Endodermal cell (in vitro differentiated cells): ENCODE data around the gene TRPV2. TPM values are rescaled to one million over a fixed set of nuclear protein-coding genes. Genes with fewer than 3 reads are reported as not detected.

Experiments used
- DNase-seq: peaks from one replicate; pipeline ENCODE4 v3.0.0-alpha.2; 2017
- H3K27ac ChIP-seq: 2 replicates; pipeline ENCODE4 v1.5.1; 2013; ENCODE audit warnings: mild to moderate bottlenecking, low read depth, low read length, moderate library complexity
- H3K27me3 ChIP-seq: 2 replicates; pipeline ENCODE4 v1.6.1; 2013; ENCODE audit warnings: mild to moderate bottlenecking, low read length, moderate library complexity; ENCODE audit not compliant: insufficient read depth, control insufficient read depth, poor library complexity, severe bottlenecking
- H3K36me3 ChIP-seq: 2 replicates; pipeline ENCODE4 v1.7.0; 2013; ENCODE audit warnings: mild to moderate bottlenecking, low read length, moderate library complexity; ENCODE audit not compliant: control insufficient read depth, insufficient read depth
- H3K4me1 ChIP-seq: one replicate; pipeline ENCODE4 v1.7.0; 2013; ENCODE audit warnings: low read length; ENCODE audit not compliant: control insufficient read depth, insufficient read depth
- H3K4me3 ChIP-seq: 2 replicates; pipeline ENCODE4 v1.5.1; 2013; ENCODE audit warnings: mild to moderate bottlenecking, low read length, moderate library complexity
- H3K9ac ChIP-seq: 2 replicates; pipeline ENCODE4 v1.6.1; 2013; ENCODE audit warnings: mild to moderate bottlenecking, low read length, moderate library complexity; ENCODE audit not compliant: poor library complexity, severe bottlenecking; ENCODE audit errors: extremely low read depth
- H3K9me3 ChIP-seq: 2 replicates; pipeline ENCODE4 v1.6.1; 2013; ENCODE audit warnings: mild to moderate bottlenecking, low read length, moderate library complexity; ENCODE audit not compliant: control insufficient read depth
- H3K27ac Mint-ChIP-seq: 2 replicates; pipeline ENCODE4 v1.8.0; 2020; ENCODE audit warnings: mixed read lengths
- H3K27me3 Mint-ChIP-seq: 2 replicates; pipeline ENCODE4 v1.8.0; 2021; ENCODE audit warnings: mild to moderate bottlenecking, mixed read lengths; ENCODE audit not compliant: insufficient read depth
- H3K36me3 Mint-ChIP-seq: 2 replicates; pipeline ENCODE4 v1.8.0; 2020; ENCODE audit warnings: low read depth, mixed read lengths
- H3K4me1 Mint-ChIP-seq: 2 replicates; pipeline ENCODE4 v1.8.0; 2020; ENCODE audit warnings: mixed read lengths
- H3K4me3 Mint-ChIP-seq: 2 replicates; pipeline ENCODE4 v1.8.0; 2020; ENCODE audit warnings: mild to moderate bottlenecking, moderate library complexity, mixed read lengths
- H3K9me3 Mint-ChIP-seq: 2 replicates; pipeline ENCODE4 v1.8.0; 2020; ENCODE audit warnings: mild to moderate bottlenecking, mixed read lengths
- WGBS, 2 experiments: methylation state at CpG; one replicate each; pipeline versions ENCODE4 v1.1.5 to v1.1.7; 2013; ENCODE audit warnings: missing lambda C conversion rate in 2 of 2, mixed read lengths in 1 of 2; ENCODE audit not compliant: insufficient coverage in 1 of 2, insufficient read length in 1 of 2; 5-methylcytosine and 5-hydroxymethylcytosine counted together
- total RNA-seq, 2 donors: library from RNA; stranded (reverse); fragmentation: NEBNext Ultra II Directional in 1 of 2; extraction: Animal tissue kit (Norgen Biotek cat#: 25700) in 1 of 2; gene quantifications; 2 replicates in 1 of 2; 3 replicates in 1 of 2; pipeline ENCODE4 v1.2.1, GENCODE V29; 2021
- TF ChIP-seq, protein P1 (sequence below): fragments of 200-600 bp; sonication (generic); conservative IDR thresholded peaks from 2 replicates; pipeline ENCODE4 v1.5.0; 2021; ENCODE audit warnings: antibody characterized with exemption, mild to moderate bottlenecking

The TRPV2 gene
- total RNA-seq, 2 donors from 2014 or later, result 0.51 to 1.1 TPM

DNA sequence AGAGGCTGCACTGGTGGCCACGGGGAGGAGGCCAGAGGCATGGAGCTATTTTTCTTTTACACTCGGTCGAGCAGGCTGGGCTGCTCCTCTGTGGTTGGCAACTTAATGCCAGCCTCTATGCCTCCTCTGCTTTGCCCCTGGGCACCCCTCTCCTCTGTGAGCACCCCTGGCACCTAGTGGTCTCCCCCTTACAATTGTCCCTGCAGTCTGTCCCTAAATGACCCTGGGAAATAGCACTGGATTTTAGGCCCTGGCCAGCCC is 49.6 kb downstream of the TRPV2 start:
- Histone ChIP-seq H3K4me1 (peaks cover 5% of the 10 kb centered on the region), H3K27ac (no peak overlapping the region), H3K4me3 (no peak overlapping the region), H3K36me3 (no peaks in the 10 kb centered on the region), H3K27me3 (peaks cover 8% of the 10 kb centered on the region), H3K9me3 (no peaks in the 10 kb centered on the region), H3K9ac (no peak overlapping the region)
- Mint-ChIP-seq H3K27me3 (peaks cover 22% of the 10 kb centered on the region), H3K9me3 (no peaks in the 10 kb centered on the region), H3K27ac (no peak overlapping the region), H3K36me3 (peaks cover 1% of the 10 kb centered on the region), H3K4me1 (peaks cover 4% of the 10 kb centered on the region), H3K4me3 (no peak overlapping the region)
- TF ChIP-seq, protein P1, sequence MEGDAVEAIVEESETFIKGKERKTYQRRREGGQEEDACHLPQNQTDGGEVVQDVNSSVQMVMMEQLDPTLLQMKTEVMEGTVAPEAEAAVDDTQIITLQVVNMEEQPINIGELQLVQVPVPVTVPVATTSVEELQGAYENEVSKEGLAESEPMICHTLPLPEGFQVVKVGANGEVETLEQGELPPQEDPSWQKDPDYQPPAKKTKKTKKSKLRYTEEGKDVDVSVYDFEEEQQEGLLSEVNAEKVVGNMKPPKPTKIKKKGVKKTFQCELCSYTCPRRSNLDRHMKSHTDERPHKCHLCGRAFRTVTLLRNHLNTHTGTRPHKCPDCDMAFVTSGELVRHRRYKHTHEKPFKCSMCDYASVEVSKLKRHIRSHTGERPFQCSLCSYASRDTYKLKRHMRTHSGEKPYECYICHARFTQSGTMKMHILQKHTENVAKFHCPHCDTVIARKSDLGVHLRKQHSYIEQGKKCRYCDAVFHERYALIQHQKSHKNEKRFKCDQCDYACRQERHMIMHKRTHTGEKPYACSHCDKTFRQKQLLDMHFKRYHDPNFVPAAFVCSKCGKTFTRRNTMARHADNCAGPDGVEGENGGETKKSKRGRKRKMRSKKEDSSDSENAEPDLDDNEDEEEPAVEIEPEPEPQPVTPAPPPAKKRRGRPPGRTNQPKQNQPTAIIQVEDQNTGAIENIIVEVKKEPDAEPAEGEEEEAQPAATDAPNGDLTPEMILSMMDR, result no peak
- 89 to 100% methylated on average over 3 of the region's 3 CpGs for WGBS, 2 experiments
- DNase-seq, result no peak

DNA sequence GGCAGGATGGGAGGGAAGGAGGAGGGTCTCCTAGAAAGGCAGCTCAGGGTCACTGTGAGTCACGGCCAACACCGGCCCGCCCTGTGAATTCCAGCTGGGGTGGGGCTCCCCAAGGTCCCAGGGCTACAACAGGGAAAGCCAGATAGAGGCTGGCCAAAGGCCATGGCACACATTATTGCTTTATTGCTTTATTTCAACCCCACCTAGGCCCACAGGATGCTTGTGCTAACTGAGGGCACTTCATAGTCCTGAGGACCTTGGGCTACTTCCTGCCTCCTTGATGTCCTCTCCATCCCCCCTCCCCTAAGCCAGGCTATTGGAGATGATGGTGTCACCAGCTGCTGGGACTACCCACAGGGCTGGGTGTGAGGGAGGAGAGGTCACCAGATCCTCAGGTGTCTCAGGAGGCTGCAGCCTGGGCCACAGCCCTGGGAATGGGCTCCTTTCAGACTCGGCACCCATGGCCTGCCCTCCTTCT is 50.5 kb downstream of the TRPV2 start:
- Histone ChIP-seq H3K4me1 (no peaks in the 10 kb centered on the region), H3K36me3 (no peaks in the 10 kb centered on the region), H3K9ac (no peak overlapping the region), H3K27ac (no peak overlapping the region), H3K9me3 (no peaks in the 10 kb centered on the region), H3K4me3 (no peak overlapping the region), H3K27me3 (peaks cover 8% of the 10 kb centered on the region)
- Mint-ChIP-seq H3K36me3 (peaks cover 1% of the 10 kb centered on the region), H3K4me1 (no peaks in the 10 kb centered on the region), H3K9me3 (no peaks in the 10 kb centered on the region), H3K4me3 (no peak overlapping the region), H3K27me3 (peaks cover 24% of the 10 kb centered on the region), H3K27ac (no peak overlapping the region)
- WGBS, 2 experiments, result 94 to 100% methylated on average over 3 to 4 of the region's 4 CpGs
- no peak for DNase-seq
- TF ChIP-seq, protein P1, result no peak

DNA sequence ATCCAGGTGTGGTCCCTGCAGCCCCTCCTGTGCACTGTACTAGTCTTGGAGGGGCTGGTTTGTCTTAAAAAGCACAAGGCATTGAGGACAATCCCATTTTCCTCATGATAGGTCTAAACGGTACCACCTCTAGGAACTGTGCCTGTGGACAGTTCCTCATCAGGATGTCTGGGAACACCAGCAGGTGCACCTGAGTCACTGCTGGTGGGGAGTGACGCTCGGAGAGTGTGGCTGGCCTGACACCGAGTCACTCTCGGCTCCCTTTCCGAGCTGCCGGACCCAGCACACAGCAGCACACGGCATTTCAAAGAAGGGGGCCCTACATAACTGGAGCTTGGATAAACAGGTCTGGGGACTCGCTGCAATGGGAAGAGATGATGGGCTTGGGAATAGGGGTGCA is 51.0 kb downstream of the TRPV2 start:
- H3K36me3 Mint-ChIP-seq, result peaks cover 1% of the 10 kb centered on the region
- no peaks in the 10 kb centered on the region for H3K4me1 Mint-ChIP-seq
- Histone ChIP-seq H3K4me1 (no peaks in the 10 kb centered on the region), H3K27me3 (peaks cover 8% of the 10 kb centered on the region), H3K9me3 (no peaks in the 10 kb centered on the region), H3K27ac (no peak overlapping the region), H3K4me3 (no peak overlapping the region), H3K36me3 (no peaks in the 10 kb centered on the region), H3K9ac (no peak overlapping the region)
- DNase-seq, result no peak
- WGBS, 2 experiments, result 84 to 85% methylated on average over 9 of the region's 9 CpGs
- H3K4me3 Mint-ChIP-seq, result no peak overlapping the region
- TF ChIP-seq, protein P1, result no peak
- no peaks in the 10 kb centered on the region for H3K9me3 Mint-ChIP-seq
- no peak overlapping the region for H3K27ac Mint-ChIP-seq
- H3K27me3 Mint-ChIP-seq, result peaks cover 28% of the 10 kb centered on the region
